B cell (primary cell): ENCODE measurements around the gene STON1.

Experiments
- CTCF ChIP-seq: fragments of 200-600 bp; IDR thresholded peaks from one replicate; pipeline ENCODE4 v1.8.0; 2022; ENCODE audit warnings: antibody characterized with exemption, mild to moderate bottlenecking
- EZH2 ChIP-seq: IDR thresholded peaks from 2 replicates; pipeline ENCODE4 v1.6.1; 2012; ENCODE audit warnings: borderline replicate concordance, low read depth, mild to moderate bottlenecking, moderate library complexity, low read length; ENCODE audit not compliant: insufficient read depth, poor library complexity, severe bottlenecking

DNA sequence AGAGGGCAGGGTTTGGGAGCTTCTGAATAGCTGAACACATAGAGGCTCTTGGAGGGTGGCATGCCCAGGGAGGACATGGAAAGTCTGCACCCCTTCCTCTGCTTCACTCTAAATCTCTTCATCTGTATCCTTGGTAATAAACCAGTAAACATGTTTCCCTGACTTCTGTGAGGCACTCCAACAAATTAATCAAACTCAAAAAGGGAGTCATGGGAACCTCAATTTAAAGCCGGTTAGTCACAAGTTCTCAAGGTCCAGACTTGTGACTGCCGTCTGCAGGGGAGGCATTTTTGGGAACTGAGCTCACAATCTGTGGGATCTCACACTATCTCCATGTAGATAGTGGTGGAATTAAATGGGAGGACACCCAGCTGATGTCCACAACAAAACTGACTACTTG is 33.1 kb upstream of the STON1 start:
- TF ChIP-seq CTCF (no peak), EZH2 (no peak)
